ENCODE results near the gene TRAFD1.
"Not testable (repeated sequence)": the region's sequence is repeated elsewhere in the genome, so short reads cannot be mapped to it uniquely, and the experiment has no call there.

The TRAFD1 gene

DNA sequence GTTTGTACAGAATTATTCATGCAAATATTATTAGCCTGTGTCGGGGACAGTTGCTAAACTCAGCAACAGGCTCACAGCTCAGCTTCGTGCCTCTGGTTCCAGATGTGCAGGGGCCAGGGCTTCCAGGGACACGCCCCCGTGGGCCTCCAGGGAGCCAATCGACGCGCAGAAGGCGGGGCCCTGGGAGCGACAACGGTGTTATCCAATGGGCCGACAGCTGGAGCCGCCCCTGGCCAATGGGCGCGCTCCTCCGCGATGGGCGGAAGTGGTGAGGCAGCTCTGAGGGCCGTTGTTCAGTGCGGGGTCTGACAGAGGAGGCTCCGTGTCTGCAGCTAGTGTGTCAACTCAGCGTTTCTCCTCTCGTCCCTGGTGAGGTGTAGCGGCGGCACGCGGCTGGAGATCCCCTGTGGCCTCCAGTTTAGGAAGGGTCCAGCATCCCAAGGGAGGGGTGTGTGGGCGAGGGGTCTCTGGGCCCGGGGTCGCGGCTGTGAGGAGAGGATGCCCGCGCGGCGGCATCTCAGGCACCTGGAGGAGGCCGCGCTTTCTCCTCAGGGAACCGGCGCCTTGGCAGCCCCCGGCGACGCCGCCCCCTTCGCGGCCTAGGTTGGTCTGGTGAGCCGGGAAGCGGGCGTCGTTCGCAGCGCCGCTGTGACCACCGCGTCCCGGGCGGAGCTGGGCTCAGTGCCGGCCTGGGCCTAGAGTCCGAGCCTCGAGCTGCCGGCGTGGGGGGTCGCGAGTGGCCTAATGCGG, at the start of gene TRAFD1:
TRAFD1 (plus strand) TSS at position 311 of the 750 bp plus-strand sequence. CDS start 4,963 bp downstream, outside the sequence.
- peak; percentile 97 for DNase-seq (ENCODE audit: low spot score)

GRCh38 chr12:112087055-112087850, 38.1 kb upstream of the TRAFD1 start:
- no peak for DNase-seq (ENCODE audit: low spot score)

DNA sequence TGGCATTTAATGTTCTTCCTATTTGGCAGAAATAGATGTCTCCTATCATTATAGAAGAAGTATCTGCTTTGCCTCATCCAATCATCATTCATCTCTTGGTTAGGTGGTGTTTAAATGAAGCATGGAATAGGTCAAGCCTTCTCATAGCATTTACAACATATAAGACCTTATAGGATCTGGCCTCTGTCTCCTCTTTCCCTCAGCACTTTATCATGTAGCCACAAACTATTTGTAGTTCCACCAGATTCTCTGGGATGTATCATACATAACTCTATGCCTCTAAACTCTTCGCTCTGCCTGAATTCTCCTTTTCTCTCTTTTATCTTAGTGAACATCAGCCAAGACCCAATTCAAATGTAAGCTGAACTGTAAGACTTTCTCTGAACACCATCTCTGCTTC, 37.5 kb upstream of the TRAFD1 start:
- no peak for DNase-seq (ENCODE audit: low spot score)

DNA sequence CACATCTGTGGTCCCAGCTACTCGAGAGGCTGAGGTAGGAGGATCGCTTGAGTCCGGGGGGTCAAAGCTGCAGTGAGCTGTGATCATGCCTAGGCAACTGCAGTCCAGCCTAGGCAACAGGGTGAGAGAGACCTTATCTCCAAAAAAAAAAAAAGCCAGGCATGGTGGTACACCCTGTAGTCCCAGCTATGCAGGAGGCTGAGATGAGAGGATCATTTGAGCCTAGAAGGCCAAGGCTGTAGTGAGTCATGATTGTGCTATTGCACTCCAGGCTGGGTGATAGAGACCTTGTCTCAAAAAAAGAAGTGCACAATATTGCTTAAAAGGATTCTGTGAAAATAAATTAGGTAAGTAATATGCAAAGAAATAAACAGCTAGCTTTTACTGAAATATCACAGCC, 33.8 kb upstream of the TRAFD1 start:
- no peak for DNase-seq (ENCODE audit: low spot score)

DNA sequence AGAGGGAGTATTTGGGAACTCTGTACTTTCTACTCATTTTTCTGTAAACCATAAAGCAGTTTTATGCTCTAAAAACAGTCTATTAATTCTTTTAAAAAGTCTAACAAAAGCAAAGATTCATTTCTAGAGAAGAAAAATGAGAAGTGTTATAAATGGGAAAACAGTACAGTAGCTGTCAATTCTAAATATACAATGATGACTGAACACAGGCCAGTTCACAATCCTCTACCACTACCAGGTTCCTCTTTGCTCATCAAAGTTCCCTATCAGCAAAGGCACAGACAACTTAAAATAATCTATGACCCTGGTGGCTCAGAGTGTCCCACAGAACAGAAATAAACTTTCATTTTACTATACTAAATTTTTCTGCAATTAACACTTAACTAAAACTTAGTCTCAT, 29.3 kb upstream of the TRAFD1 start:
- no peak for DNase-seq (ENCODE audit: low spot score)

- no peak for DNase-seq (ENCODE audit: low spot score)
Measured at GRCh38 chr12:112096667-112097066, 28.7 kb upstream of the TRAFD1 start.

GRCh38 chr12:112097641-112098040, 27.7 kb upstream of the TRAFD1 start:
- DNase-seq (ENCODE audit: low spot score) = no peak

- not testable (repeated sequence) for DNase-seq (ENCODE audit: low spot score)
Measured at GRCh38 chr12:112100500-112100899, 24.9 kb upstream of the TRAFD1 start.

DNA sequence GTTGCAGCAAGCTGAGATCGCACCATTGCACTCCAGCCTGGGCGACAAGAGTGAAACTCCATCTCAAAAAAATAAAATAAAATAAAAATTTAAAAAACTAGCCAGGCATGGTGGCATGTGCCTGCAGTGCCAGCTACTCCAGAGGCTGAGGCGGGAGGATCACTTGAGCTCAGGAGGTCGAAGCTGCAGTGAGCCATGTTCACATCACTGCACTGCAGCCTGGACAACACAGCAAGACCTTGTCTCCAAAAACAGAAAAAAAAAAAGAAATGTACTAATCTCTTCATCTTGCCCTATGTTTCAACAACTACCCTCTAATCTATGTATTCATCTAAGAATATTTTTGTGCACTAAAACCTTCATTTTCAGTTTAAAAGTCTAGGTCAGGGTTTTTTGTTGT, 23.2 kb upstream of the TRAFD1 start:
- no peak for DNase-seq (ENCODE audit: low spot score)

- DNase-seq (ENCODE audit: low spot score) = not testable (repeated sequence)
Measured at GRCh38 chr12:112102746-112103145, 22.6 kb upstream of the TRAFD1 start.

- no peak for DNase-seq (ENCODE audit: low spot score)
Measured at GRCh38 chr12:112103758-112104503, 21.4 kb upstream of the TRAFD1 start.

DNA sequence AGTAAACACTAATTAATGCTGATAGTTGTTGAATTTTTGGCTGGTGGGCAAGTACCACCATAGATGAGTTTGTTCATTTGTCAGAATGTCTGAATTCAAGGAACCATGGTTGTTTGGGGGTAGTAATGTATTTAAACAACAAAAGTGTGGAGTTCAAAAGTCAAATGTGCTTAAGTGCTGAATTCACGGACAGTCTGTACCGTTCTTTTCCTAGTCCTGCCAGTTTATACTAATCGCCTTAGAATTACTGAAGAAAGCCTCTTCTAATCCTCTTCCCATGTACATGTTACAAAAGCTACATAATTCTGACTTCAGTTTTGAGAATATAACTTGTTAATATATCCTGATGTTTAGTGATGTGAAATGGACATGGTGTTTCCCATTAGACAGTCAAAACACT, 19.5 kb upstream of the TRAFD1 start:
- no peak for DNase-seq (ENCODE audit: low spot score)

DNA sequence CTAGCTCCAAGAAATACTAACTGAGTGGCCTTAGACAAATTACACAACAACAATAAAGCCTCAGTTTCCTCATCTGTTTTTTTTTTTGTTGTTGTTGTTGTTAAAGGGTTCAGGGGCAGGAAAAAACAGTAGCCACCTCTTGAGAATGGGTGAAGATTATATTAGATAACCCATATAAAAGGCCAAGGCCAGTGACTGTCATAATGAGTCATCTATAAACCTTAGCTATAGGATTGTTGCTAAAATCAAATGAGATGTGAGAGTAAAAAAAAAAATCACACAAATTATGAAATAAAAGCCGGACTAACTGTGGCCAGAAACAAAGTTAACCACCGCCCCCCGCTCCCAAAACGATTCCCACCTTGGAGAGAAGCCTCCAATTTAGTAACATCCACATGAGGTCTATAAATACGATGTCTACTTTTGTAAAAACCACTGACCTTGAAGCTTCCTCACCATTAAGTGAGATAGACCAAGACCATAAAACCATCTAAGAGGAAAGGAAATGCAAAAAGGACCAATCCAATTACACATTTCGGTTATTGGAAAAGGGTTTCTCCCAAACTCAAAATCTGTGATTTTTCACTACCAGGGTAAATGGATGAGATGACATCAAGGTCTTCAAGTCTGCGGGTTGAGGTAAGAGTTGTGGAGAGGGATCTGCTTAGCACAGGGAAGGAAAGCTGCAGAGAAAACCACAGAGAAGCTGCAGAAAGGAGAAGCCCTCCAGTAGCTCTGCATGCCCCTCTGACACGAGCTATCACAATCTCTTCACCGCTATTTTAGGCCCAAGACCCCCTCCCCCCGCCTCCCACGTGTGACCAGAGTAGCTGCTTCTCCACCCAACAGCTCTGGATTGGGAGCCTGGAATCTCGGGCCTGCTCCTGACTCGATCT, 17.8 kb upstream of the TRAFD1 start:
- peak; percentile 34 for DNase-seq (ENCODE audit: low spot score)

- DNase-seq (ENCODE audit: low spot score) = peak; percentile 91
Measured at GRCh38 chr12:112108202-112109079, 16.9 kb upstream of the TRAFD1 start, which contains the start of gene NAA25. TSS of gene NAA25 (minus strand) at chr12:112108783. CDS start at chr12:112108773, 10 bp downstream.

- DNase-seq (ENCODE audit: low spot score) = not testable (repeated sequence)
Measured at GRCh38 chr12:112110787-112111662, 14.3 kb upstream of the TRAFD1 start.

DNA sequence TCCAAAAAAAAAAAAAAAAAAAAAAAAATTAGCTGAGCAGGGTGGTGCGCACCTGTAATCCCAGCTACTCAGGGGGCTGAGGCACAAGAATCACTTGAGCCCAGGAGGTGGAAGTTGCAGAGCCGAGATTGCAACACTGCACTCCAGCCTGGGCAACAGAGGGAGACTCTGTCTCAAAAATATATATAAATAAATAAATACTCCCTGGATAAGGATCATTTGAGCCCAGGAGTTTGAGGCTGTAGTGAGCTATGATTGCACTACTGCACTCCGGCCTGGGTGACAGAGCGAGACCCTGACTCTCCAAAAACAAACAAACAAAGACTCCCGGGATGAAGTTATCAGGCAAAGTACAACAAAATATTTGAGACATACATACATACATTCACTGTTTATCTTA, 13.4 kb upstream of the TRAFD1 start:
- DNase-seq (ENCODE audit: low spot score) = no peak

- DNase-seq (ENCODE audit: low spot score) = no peak
Measured at GRCh38 chr12:112112409-112113133, 12.8 kb upstream of the TRAFD1 start.

DNA sequence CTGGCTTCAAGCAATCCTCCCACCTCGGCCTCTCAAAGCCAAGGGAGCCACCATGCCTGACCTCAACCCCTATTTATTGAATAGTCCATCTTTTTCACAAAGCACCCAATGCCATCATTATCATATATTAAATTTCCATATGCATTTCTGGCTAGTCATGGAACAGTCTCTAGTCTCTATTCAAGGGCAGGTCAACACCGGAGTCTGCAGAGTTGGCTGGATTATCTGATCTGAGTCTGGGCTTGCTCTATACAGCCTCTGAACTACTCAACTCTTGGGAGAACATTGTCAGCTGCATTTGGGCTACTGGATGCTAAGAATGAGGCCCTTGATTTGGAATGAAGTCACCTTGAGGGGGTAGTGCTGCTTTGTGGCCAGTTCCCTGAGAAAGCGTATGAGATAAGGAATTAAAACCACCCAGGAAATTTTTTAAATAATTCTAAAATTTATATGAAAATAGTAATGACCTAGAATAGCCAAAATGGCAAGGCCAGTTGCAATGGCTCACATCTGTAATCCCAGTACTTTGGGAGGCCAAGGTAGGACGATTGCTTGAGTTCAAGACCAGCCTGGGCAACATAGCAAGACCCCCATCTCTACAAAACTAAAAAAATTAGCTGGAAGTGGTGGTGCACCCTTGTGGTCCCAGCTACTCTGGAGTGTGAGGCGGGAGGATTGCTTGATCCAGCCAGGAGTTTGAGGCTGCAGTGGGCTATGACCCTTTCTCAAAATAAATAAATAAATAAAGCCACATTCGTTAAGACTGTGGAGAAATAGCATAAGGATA, 9.9 kb upstream of the TRAFD1 start:
- DNase-seq (ENCODE audit: low spot score) = no peak
